Astrocyte (in vitro differentiated cells and primary cell): Measurements from ENCODE around the gene NSFL1C. TPM values are rescaled to one million over a fixed set of nuclear protein-coding genes. Genes with fewer than 3 reads are reported as not detected.
A peak's percentile ranks its signal among the peaks of the same experiment; 100 is the strongest.

ENCODE experiments used
- DNase-seq: peaks from one replicate; pipeline ENCODE4 v3.0.0-alpha.2; 2010; ENCODE audit warnings: low read depth
- FAIRE-seq: peaks from 2 replicates; lab custom pipeline; 2011; peaks lifted over from hg19 to GRCh38; lab: Jason Lieb, UNC
- H2AFZ ChIP-seq: 2 replicates; pipeline ENCODE4 v1.6.0; 2012; ENCODE audit warnings: low read depth, low read length, inconsistent platforms
- H3K27ac ChIP-seq: 2 replicates; pipeline ENCODE4 v1.5.1; 2011; ENCODE audit warnings: low read depth, low read length, inconsistent platforms
- H3K27me3 ChIP-seq: 2 replicates; pipeline ENCODE4 v1.6.0; 2011; ENCODE audit warnings: low read length, inconsistent platforms; ENCODE audit not compliant: insufficient read depth
- H3K36me3 ChIP-seq: 2 replicates; pipeline ENCODE4 v1.5.1; 2011; ENCODE audit warnings: low read length, inconsistent platforms; ENCODE audit not compliant: insufficient read depth
- H3K4me1 ChIP-seq: 2 replicates; pipeline ENCODE4 v1.5.1; 2011; ENCODE audit warnings: low read length, inconsistent platforms; ENCODE audit not compliant: insufficient read depth
- H3K4me2 ChIP-seq: 2 replicates; pipeline ENCODE4 v1.6.0; 2012; ENCODE audit warnings: low read length, inconsistent platforms
- H3K4me3 ChIP-seq: 2 replicates; pipeline ENCODE4 v1.5.1; 2011; ENCODE audit warnings: low read depth, mild to moderate bottlenecking, low read length, inconsistent platforms; ENCODE audit not compliant: insufficient read depth
- H3K79me2 ChIP-seq: 2 replicates; pipeline ENCODE4 v1.6.0; 2012; ENCODE audit warnings: mild to moderate bottlenecking, low read length, inconsistent platforms; ENCODE audit not compliant: insufficient read depth
- H3K9ac ChIP-seq: 2 replicates; pipeline ENCODE4 v1.6.0; 2012; ENCODE audit warnings: mild to moderate bottlenecking, low read length, inconsistent platforms
- H3K9me3 ChIP-seq: 2 replicates; pipeline ENCODE4 v1.5.1; 2012; ENCODE audit warnings: low read depth, mild to moderate bottlenecking, low read length, inconsistent platforms; ENCODE audit not compliant: insufficient read depth
- H4K20me1 ChIP-seq: 2 replicates; pipeline ENCODE4 v1.6.0; 2012; ENCODE audit warnings: low read length, inconsistent platforms; ENCODE audit not compliant: insufficient read depth
- H3K27ac Mint-ChIP-seq: one replicate; pipeline ENCODE4 v1.8.0; 2021; ENCODE audit warnings: mild to moderate bottlenecking, mixed read lengths; ENCODE audit not compliant: unreplicated experiment
- H3K27me3 Mint-ChIP-seq: one replicate; pipeline ENCODE4 v1.8.0; 2021; ENCODE audit warnings: low read depth, mixed read lengths; ENCODE audit not compliant: unreplicated experiment
- H3K36me3 Mint-ChIP-seq: one replicate; pipeline ENCODE4 v1.8.0; 2021; ENCODE audit warnings: low read depth, mixed read lengths; ENCODE audit not compliant: unreplicated experiment
- H3K4me1 Mint-ChIP-seq: one replicate; pipeline ENCODE4 v1.8.0; 2021; ENCODE audit warnings: low read depth, mixed read lengths; ENCODE audit not compliant: unreplicated experiment
- H3K4me3 Mint-ChIP-seq: one replicate; pipeline ENCODE4 v1.8.0; 2021; ENCODE audit warnings: mild to moderate bottlenecking, moderate library complexity, mixed read lengths; ENCODE audit not compliant: unreplicated experiment
- H3K9me3 Mint-ChIP-seq: one replicate; pipeline ENCODE4 v1.8.0; 2021; ENCODE audit warnings: mild to moderate bottlenecking, mixed read lengths; ENCODE audit not compliant: unreplicated experiment
- EZH2 ChIP-seq: IDR thresholded peaks from 2 replicates; pipeline ENCODE4 v1.6.1; 2012; ENCODE audit warnings: mild to moderate bottlenecking, low read length, inconsistent platforms; ENCODE audit not compliant: insufficient read depth
- total RNA-seq: library from RNA; stranded (reverse); gene quantifications from 2 replicates; pipeline ENCODE4 v1.2.1, GENCODE V29; 2021
- TF ChIP-seq, protein P1 (sequence below): IDR thresholded peaks from 2 replicates; pipeline ENCODE4 v1.5.1; 2011; ENCODE audit warnings: low read depth, mild to moderate bottlenecking, inconsistent platforms, low read length, moderate library complexity; ENCODE audit not compliant: insufficient read depth

Gene NSFL1C
- total RNA-seq, 1 donor from 2014 or later = 96.0 TPM

DNA sequence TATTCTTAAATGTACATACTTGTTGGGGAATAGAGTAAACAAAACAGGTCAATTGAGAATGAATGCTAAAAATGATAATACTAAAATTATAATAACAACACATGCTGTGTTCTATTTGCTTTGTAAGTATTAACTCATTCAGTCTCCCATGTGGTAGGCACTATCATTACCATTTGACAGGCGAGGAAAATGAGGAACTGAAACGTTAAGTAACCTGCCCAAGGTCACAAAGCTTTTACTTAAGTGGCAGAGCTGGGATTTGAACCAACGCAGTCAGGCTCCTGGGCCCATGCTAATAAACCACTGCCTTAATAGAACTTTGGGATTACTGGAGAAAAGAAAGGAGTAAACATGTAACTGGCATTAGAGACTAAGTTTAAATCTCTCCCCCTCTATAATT lies 3.8 kb downstream of the NSFL1C start:
- H4K20me1 ChIP-seq = peaks cover 71% of the 10 kb centered on the region

DNA sequence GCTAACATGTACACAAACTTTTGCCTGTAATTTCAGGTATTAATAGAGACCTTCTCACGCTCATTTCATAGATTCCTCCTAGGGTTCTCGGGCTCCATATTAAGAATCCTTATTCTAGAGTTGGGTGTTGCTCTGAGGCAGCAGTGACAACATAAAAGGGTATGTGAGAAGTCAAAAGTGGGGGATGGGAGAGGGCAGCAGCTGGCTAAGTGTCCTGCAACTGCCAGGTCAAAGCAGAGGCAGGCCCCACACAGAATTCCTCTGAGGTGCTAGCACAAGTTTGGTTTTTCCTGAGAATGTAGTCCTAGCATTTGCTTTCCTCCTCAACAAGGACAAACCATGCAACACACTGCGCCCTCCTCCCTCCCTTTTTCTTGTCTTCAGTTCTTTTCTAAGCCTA lies 4.6 kb downstream of the NSFL1C start:
- DNase-seq (no peak), FAIRE-seq (no peak)
- H3K4me2 ChIP-seq = no peak overlapping the region
- no peak overlapping the region for H3K27ac ChIP-seq
- H3K9ac ChIP-seq = no peak overlapping the region
- no peaks in the 10 kb centered on the region for H3K9me3 ChIP-seq
- Mint-ChIP-seq H3K4me1 (peaks cover 31% of the 10 kb centered on the region), H3K9me3 (no peaks in the 10 kb centered on the region), H3K27ac (peak overlapping the region; percentile 21), H3K36me3 (peaks cover 16% of the 10 kb centered on the region), H3K4me3 (no peak overlapping the region), H3K27me3 (no peaks in the 10 kb centered on the region)
- no peak overlapping the region for H2AFZ ChIP-seq
- H3K4me1 ChIP-seq = peaks cover 12% of the 10 kb centered on the region
- TF ChIP-seq EZH2 = no peak
- TF ChIP-seq, protein P1, sequence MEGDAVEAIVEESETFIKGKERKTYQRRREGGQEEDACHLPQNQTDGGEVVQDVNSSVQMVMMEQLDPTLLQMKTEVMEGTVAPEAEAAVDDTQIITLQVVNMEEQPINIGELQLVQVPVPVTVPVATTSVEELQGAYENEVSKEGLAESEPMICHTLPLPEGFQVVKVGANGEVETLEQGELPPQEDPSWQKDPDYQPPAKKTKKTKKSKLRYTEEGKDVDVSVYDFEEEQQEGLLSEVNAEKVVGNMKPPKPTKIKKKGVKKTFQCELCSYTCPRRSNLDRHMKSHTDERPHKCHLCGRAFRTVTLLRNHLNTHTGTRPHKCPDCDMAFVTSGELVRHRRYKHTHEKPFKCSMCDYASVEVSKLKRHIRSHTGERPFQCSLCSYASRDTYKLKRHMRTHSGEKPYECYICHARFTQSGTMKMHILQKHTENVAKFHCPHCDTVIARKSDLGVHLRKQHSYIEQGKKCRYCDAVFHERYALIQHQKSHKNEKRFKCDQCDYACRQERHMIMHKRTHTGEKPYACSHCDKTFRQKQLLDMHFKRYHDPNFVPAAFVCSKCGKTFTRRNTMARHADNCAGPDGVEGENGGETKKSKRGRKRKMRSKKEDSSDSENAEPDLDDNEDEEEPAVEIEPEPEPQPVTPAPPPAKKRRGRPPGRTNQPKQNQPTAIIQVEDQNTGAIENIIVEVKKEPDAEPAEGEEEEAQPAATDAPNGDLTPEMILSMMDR = no peak
- H3K79me2 ChIP-seq = peaks cover 72% of the 10 kb centered on the region
- no peaks in the 10 kb centered on the region for H3K27me3 ChIP-seq
- H4K20me1 ChIP-seq = peaks cover 77% of the 10 kb centered on the region
- no peak overlapping the region for H3K4me3 ChIP-seq
- H3K36me3 ChIP-seq = peaks cover 24% of the 10 kb centered on the region

More for the DNA sequence above, 3.8 kb downstream of the NSFL1C start:
- H3K27me3 Mint-ChIP-seq = no peaks in the 10 kb centered on the region
- Histone ChIP-seq H3K79me2 (peaks cover 68% of the 10 kb centered on the region), H3K27me3 (no peaks in the 10 kb centered on the region), H3K36me3 (peaks cover 18% of the 10 kb centered on the region), H3K4me1 (peaks cover 15% of the 10 kb centered on the region), H3K9me3 (no peaks in the 10 kb centered on the region), H3K4me2 (no peak overlapping the region), H3K27ac (no peak overlapping the region), H2AFZ (no peak overlapping the region), H3K9ac (no peak overlapping the region), H3K4me3 (no peak overlapping the region)
- peak overlapping the region; percentile 21 for H3K27ac Mint-ChIP-seq
- TF ChIP-seq EZH2 = no peak
- TF ChIP-seq, protein P1 = no peak
- no peak for FAIRE-seq
- H3K4me1 Mint-ChIP-seq = peaks cover 29% of the 10 kb centered on the region
- no peaks in the 10 kb centered on the region for H3K9me3 Mint-ChIP-seq
- peaks cover 16% of the 10 kb centered on the region for H3K36me3 Mint-ChIP-seq
- no peak for DNase-seq
- no peak overlapping the region for H3K4me3 Mint-ChIP-seq

DNA sequence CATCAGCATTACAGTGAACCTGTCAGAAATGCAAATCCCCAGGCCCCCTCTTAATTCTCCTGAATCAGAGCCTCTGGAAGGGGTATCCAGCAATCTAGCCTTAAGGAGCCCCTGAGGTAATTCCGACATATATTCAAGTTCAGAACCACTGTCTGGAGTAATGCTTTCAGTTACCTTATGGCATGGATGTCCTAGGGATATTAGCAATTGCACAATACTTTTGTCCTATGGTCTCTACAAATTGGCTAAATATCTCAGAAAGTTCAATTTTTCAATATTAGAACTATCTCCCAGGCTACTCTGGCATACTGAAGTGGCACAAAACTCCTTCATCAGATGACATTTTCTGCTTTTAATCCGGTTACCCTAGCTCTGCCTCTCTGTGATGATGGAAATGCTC lies 6.4 kb downstream of the NSFL1C start:
- H3K9ac ChIP-seq = no peak overlapping the region
- Mint-ChIP-seq H3K4me1 (peaks cover 38% of the 10 kb centered on the region), H3K27me3 (no peaks in the 10 kb centered on the region), H3K27ac (no peak overlapping the region), H3K9me3 (no peaks in the 10 kb centered on the region), H3K36me3 (peaks cover 17% of the 10 kb centered on the region), H3K4me3 (no peak overlapping the region)
- DNase-seq (no peak), FAIRE-seq (no peak)
- H3K79me2 ChIP-seq = peaks cover 59% of the 10 kb centered on the region
- H3K4me2 ChIP-seq = no peak overlapping the region
- no peak for TF ChIP-seq EZH2
- TF ChIP-seq, protein P1 = no peak
- no peak overlapping the region for H2AFZ ChIP-seq
- no peak overlapping the region for H3K4me3 ChIP-seq
- H3K27ac ChIP-seq = no peak overlapping the region
- H3K4me1 ChIP-seq = peaks cover 18% of the 10 kb centered on the region
- peaks cover 28% of the 10 kb centered on the region for H3K36me3 ChIP-seq
- peaks cover 76% of the 10 kb centered on the region for H4K20me1 ChIP-seq
- H3K27me3 ChIP-seq = no peaks in the 10 kb centered on the region
- no peaks in the 10 kb centered on the region for H3K9me3 ChIP-seq
